Stomach smooth muscle (tissue), 2 donors: Measurements from ENCODE around the gene CAPN6.

Experiments
- H3K27ac ChIP-seq: one replicate; pipeline ENCODE4 v1.7.0; 2013; ENCODE audit warnings: mild to moderate bottlenecking, low read length, inconsistent platforms
- H3K27me3 ChIP-seq, 2 donors: one replicate each; pipeline ENCODE4 v1.7.0; 2013; ENCODE audit warnings: low read length in 2 of 2; ENCODE audit not compliant: insufficient read depth in 2 of 2, control insufficient read depth in 1 of 2
- H3K36me3 ChIP-seq, 2 donors: one replicate each; pipeline ENCODE4 v1.7.0; 2013; ENCODE audit warnings: low read length in 2 of 2; ENCODE audit not compliant: control insufficient read depth in 2 of 2, insufficient read depth in 2 of 2
- H3K4me1 ChIP-seq: one replicate; pipeline ENCODE4 v1.7.0; 2013; ENCODE audit warnings: low read length; ENCODE audit not compliant: control insufficient read depth, insufficient read depth
- H3K4me3 ChIP-seq, 2 donors: one replicate each; pipeline ENCODE4 v1.7.0; 2013; ENCODE audit warnings: low read length in 2 of 2
- H3K9ac ChIP-seq, 2 donors: one replicate each; pipeline ENCODE4 v1.7.0; 2013; ENCODE audit warnings: low read length in 2 of 2, mild to moderate bottlenecking in 1 of 2
- H3K9me3 ChIP-seq, 2 donors: one replicate each; pipeline ENCODE4 v1.7.0; 2013; ENCODE audit warnings: low read length in 2 of 2; ENCODE audit not compliant: control insufficient read depth in 2 of 2
- donor health status: healthy.
- donor health status: Pancreatic carcinoma.

The CAPN6 gene, protein sequence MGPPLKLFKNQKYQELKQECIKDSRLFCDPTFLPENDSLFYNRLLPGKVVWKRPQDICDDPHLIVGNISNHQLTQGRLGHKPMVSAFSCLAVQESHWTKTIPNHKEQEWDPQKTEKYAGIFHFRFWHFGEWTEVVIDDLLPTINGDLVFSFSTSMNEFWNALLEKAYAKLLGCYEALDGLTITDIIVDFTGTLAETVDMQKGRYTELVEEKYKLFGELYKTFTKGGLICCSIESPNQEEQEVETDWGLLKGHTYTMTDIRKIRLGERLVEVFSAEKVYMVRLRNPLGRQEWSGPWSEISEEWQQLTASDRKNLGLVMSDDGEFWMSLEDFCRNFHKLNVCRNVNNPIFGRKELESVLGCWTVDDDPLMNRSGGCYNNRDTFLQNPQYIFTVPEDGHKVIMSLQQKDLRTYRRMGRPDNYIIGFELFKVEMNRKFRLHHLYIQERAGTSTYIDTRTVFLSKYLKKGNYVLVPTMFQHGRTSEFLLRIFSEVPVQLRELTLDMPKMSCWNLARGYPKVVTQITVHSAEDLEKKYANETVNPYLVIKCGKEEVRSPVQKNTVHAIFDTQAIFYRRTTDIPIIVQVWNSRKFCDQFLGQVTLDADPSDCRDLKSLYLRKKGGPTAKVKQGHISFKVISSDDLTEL

DNA sequence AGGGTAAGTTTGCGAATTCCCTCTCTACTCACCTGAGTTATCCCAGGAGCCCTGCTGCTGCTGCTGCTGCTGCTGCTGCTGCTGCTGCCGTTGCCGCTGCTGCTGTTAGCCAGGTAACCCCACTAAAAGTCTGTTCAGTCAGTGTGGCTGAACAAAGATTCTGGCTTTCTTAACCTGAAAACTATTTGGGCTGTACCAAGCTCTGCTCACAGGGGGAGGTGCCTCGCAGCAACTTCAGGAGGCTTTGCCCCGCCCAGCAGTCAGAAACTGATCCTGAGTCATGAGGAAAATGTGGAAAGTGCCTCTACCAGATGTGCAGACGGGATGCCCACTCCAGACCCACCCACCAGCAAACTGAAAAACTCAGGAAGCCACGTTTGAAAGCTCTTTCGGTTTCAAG, at the start of gene CAPN6:
CAPN6 (minus strand) TSS at position 145 of the 400 bp plus-strand sequence. CDS start 6,547 bp downstream, outside the sequence.
- H3K27me3 ChIP-seq: peaks cover 0 to 28% of the 10 kb centered on the region in 2 donors
- no peak within 1 kb of the TSS for H3K27ac ChIP-seq
- H3K9ac ChIP-seq: no peak within 1 kb of the TSS
- peak within 1 kb of the TSS in 1 of 2 donors; percentile 35 for H3K4me3 ChIP-seq
- H3K9me3 ChIP-seq: no peaks in the 10 kb centered on the region
- H3K4me1 ChIP-seq: no peaks in the 10 kb centered on the region
- H3K36me3 ChIP-seq: no peaks in the 10 kb centered on the region

GRCh38 chrX:111319451-111319850, 49.2 kb upstream of the CAPN6 start:
- H3K36me3 ChIP-seq: no peaks in the 10 kb centered on the region
- H3K4me3 ChIP-seq: no peak overlapping the region
- no peak overlapping the region for H3K9ac ChIP-seq
- H3K27ac ChIP-seq: no peak overlapping the region
- H3K4me1 ChIP-seq: no peaks in the 10 kb centered on the region
- H3K9me3 ChIP-seq: no peaks in the 10 kb centered on the region
- H3K27me3 ChIP-seq: peaks cover 0 to 14% of the 10 kb centered on the region in 2 donors

DNA sequence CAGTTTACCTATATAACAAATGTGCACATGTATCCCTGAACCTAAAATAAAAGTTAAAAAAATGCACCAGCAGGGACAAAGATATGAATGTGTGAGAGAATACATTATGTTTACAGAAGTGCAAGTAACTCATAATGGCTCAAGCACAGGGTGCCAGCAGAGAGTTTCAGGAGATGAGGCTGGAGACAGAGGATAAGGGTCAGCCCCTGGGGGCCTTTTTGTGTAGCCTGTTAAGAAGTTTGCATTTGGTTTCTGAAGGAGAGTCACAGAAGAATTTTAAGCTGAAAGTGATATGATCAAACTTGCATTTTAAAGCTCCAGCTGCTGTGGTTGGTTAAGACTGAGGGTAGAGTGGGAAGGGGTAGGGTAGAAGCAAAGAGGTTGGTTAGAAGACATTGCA, 48.6 kb upstream of the CAPN6 start:
- no peaks in the 10 kb centered on the region for H3K9me3 ChIP-seq
- no peak overlapping the region for H3K27ac ChIP-seq
- H3K27me3 ChIP-seq: peaks cover 0 to 14% of the 10 kb centered on the region in 2 donors
- H3K4me3 ChIP-seq: no peak overlapping the region
- no peaks in the 10 kb centered on the region for H3K4me1 ChIP-seq
- H3K36me3 ChIP-seq: no peaks in the 10 kb centered on the region
- H3K9ac ChIP-seq: no peak overlapping the region

DNA sequence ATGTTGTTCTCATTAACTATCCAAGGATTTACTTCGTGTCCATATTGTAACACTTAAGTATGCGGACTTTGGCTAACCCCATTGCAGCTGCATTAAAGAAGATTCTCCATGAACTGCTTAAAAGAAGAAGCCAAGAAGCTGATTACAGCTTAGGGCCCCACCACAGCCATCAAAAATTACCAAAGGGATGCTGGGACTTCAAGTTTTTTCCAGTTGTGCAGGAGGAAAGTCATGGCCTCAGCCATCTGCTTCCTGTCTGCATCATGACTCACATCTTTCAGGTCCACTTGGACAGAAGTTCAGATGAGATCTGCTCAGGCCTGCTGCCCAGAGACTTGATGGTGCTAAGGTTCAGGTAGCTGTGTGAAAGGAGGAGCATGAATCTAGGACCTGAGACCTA, 38.8 kb upstream of the CAPN6 start:
- Histone ChIP-seq H3K9ac (no peak overlapping the region), H3K27me3 (peaks cover 0 to 4% of the 10 kb centered on the region in 2 donors), H3K36me3 (no peaks in the 10 kb centered on the region), H3K9me3 (no peaks in the 10 kb centered on the region), H3K4me3 (no peak overlapping the region), H3K27ac (no peak overlapping the region), H3K4me1 (no peaks in the 10 kb centered on the region)

- no peaks in the 10 kb centered on the region for H3K4me1 ChIP-seq
- H3K9me3 ChIP-seq: no peaks in the 10 kb centered on the region
- no peaks in the 10 kb centered on the region for H3K36me3 ChIP-seq
- no peak overlapping the region for H3K27ac ChIP-seq
- H3K4me3 ChIP-seq: no peak overlapping the region
- H3K9ac ChIP-seq: no peak overlapping the region
- peaks cover 0 to 4% of the 10 kb centered on the region in 2 donors for H3K27me3 ChIP-seq
Measured at GRCh38 chrX:111308039-111308438, 37.8 kb upstream of the CAPN6 start.

GRCh38 chrX:111302284-111302683, 32.0 kb upstream of the CAPN6 start:
- no peaks in the 10 kb centered on the region for H3K36me3 ChIP-seq
- no peak overlapping the region for H3K4me3 ChIP-seq
- no peaks in the 10 kb centered on the region for H3K9me3 ChIP-seq
- H3K27me3 ChIP-seq: peaks cover 0 to 11% of the 10 kb centered on the region in 2 donors
- H3K9ac ChIP-seq: no peak overlapping the region
- no peaks in the 10 kb centered on the region for H3K4me1 ChIP-seq
- H3K27ac ChIP-seq: no peak overlapping the region

DNA sequence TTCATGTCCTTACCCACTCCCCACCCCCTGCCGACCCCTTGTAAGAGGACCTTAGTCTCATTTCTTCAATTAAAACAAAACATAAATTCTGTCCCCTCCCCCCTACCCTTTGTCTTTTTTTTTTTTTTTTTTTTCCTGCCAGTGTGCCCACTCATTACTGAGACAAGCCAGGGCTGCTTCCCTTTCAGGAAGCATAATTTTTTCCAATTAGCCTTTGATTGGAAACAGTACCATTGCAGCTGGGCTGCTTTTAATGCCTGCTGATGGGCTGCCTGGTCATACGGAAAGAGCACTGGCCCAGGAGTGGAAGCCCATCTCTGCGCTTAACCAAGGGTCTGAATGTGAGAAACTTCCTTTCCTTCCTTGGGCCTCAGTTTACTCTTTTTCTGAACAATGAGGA, 18.6 kb upstream of the CAPN6 start:
- Histone ChIP-seq H3K9ac (no peak overlapping the region), H3K4me1 (no peaks in the 10 kb centered on the region)

GRCh38 chrX:111284631-111285293, 14.5 kb upstream of the CAPN6 start:
- Histone ChIP-seq H3K27me3 (peaks cover 0 to 5% of the 10 kb centered on the region in 2 donors), H3K4me3 (no peak overlapping the region), H3K9ac (no peak overlapping the region), H3K27ac (no peak overlapping the region), H3K9me3 (no peaks in the 10 kb centered on the region), H3K4me1 (no peaks in the 10 kb centered on the region), H3K36me3 (no peaks in the 10 kb centered on the region)

More for the DNA sequence above, 18.6 kb upstream of the CAPN6 start:
- H3K27me3 ChIP-seq: peaks cover 0 to 6% of the 10 kb centered on the region in 2 donors
- H3K4me3 ChIP-seq: no peak overlapping the region
- no peaks in the 10 kb centered on the region for H3K36me3 ChIP-seq
- H3K27ac ChIP-seq: no peak overlapping the region
- H3K9me3 ChIP-seq: no peaks in the 10 kb centered on the region

DNA sequence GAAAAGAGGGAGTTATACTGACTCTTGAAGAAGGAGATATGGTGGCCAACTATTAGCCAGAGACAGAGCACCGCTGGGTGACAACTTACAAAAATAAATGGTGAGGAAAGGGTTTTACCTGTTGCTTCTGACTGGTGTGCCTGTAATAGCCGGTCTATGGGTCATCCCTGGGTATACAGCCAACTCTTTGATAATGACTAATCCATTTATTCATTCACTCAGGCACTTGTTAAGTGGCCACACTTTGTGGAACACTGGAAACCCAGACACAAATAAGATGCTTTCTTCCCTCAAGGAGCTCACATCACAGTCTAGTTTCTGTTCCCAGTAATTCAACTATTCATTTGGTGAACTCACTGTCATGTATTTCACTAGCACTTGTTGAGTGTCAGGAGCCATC, 13.2 kb upstream of the CAPN6 start:
- H3K27ac ChIP-seq: no peak overlapping the region
- H3K27me3 ChIP-seq: peaks cover 0 to 11% of the 10 kb centered on the region in 2 donors
- no peaks in the 10 kb centered on the region for H3K36me3 ChIP-seq
- no peaks in the 10 kb centered on the region for H3K4me1 ChIP-seq
- H3K9ac ChIP-seq: no peak overlapping the region
- no peak overlapping the region for H3K4me3 ChIP-seq
- no peaks in the 10 kb centered on the region for H3K9me3 ChIP-seq

GRCh38 chrX:111282991-111283390, 12.7 kb upstream of the CAPN6 start:
- Histone ChIP-seq H3K27ac (no peak overlapping the region), H3K4me3 (no peak overlapping the region), H3K9me3 (no peaks in the 10 kb centered on the region), H3K9ac (no peak overlapping the region), H3K36me3 (no peaks in the 10 kb centered on the region), H3K27me3 (peaks cover 0 to 11% of the 10 kb centered on the region in 2 donors), H3K4me1 (no peaks in the 10 kb centered on the region)
